HG03521 (cell line): Measurements from ENCODE around the gene S100B.

Experiments
- ATAC-seq: cut with Tn5 transposase; IDR thresholded peaks from one replicate; pipeline ENCODE4 v1.9.1; 2021; ENCODE audit warnings: mild to moderate bottlenecking, moderate library complexity; ENCODE audit not compliant: unreplicated experiment

S100B gene

GRCh38 chr21:46562472-46562871 lies 42.4 kb downstream of the S100B start:
- ATAC-seq, result no peak

- ATAC-seq, result no peak
These were observed 43.3 kb downstream of the S100B start for GRCh38 chr21:46561445-46562090.

GRCh38 chr21:46560568-46561444 lies 44.1 kb downstream of the S100B start:
- no peak for ATAC-seq

GRCh38 chr21:46559291-46559983 lies 45.4 kb downstream of the S100B start:
- ATAC-seq, result no peak

- ATAC-seq, result no peak
These were observed 46.9 kb downstream of the S100B start for GRCh38 chr21:46557919-46558392.

- ATAC-seq, result no peak
These were observed 47.4 kb downstream of the S100B start for GRCh38 chr21:46557469-46557868.

- ATAC-seq, result no peak
These were observed 48.1 kb downstream of the S100B start for GRCh38 chr21:46556802-46557201.

GRCh38 chr21:46555678-46556077 lies 49.2 kb downstream of the S100B start:
- ATAC-seq, result no peak

GRCh38 chr21:46555225-46555617 lies 49.7 kb downstream of the S100B start:
- no peak for ATAC-seq

GRCh38 chr21:46554431-46555224 lies 50.3 kb downstream of the S100B start:
- ATAC-seq, result no peak

- no peak for ATAC-seq
These were observed 50.9 kb downstream of the S100B start for GRCh38 chr21:46553993-46554392.

- ATAC-seq, result no peak
These were observed 52.0 kb downstream of the S100B start for GRCh38 chr21:46552865-46553379.

- ATAC-seq, result no peak
These were observed 52.6 kb downstream of the S100B start for GRCh38 chr21:46552274-46552673.

- no peak for ATAC-seq
These were observed 53.1 kb downstream of the S100B start for GRCh38 chr21:46551636-46552241.

GRCh38 chr21:46550116-46550941 lies 54.6 kb downstream of the S100B start:
- no peak for ATAC-seq

GRCh38 chr21:46549650-46550049 lies 55.2 kb downstream of the S100B start:
- no peak for ATAC-seq
